ENCODE measurements around the gene POLR1F.

Gene POLR1F, protein sequence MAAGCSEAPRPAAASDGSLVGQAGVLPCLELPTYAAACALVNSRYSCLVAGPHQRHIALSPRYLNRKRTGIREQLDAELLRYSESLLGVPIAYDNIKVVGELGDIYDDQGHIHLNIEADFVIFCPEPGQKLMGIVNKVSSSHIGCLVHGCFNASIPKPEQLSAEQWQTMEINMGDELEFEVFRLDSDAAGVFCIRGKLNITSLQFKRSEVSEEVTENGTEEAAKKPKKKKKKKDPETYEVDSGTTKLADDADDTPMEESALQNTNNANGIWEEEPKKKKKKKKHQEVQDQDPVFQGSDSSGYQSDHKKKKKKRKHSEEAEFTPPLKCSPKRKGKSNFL

DNA sequence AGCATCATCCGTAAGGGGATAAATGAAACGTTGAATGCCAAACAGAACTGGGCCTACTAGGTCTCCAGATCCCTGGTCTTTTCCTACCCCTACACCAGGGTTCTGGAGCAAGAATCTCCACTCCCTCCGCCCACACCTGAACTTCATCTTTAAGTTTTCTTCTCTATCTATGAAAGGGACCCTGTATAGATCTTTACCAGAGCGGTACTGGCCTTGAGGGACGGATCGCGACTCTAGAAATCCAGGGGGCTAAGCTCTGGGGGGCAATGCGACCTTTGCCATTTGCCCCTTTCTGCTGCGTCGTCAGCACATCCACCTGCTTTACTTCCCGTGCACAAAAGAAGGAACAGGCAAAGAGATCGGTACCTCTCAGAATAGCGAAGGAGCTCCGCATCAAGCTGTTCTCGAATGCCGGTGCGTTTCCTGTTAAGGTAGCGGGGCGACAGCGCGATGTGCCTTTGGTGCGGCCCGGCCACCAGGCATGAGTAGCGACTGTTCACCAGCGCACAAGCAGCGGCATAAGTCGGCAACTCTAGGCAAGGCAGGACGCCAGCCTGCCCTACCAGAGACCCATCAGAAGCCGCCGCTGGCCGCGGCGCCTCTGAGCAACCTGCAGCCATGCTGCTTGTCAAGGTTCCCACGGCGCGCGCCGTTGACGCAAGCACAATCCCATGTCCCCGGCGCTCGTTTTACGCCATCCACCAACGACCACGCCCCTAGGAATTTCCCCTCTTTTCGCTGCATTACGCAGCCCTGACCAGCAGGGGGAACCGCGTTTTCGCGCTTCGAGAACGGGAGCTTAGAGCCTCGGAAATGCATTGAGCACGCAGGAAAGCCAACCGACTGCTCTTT is at the start of gene POLR1F:
Gene POLR1F, minus strand, starts transcription at position 641 of the 852 bp plus-strand sequence. Its CDS starts 21 bp downstream, at position 620.
- Mint-ChIP-seq H3K9me3 (no peaks in the 10 kb centered on the region), H3K27ac (peak within 1 kb of the TSS; percentile 95), H3K4me1 (ENCODE audit: low read depth) (peaks cover 30% of the 10 kb centered on the region), H3K4me3 (peak within 1 kb of the TSS; percentile 98), H3K36me3 (ENCODE audit: low read depth) (no peaks in the 10 kb centered on the region), H3K27me3 (ENCODE audit: low read depth) (no peaks in the 10 kb centered on the region)

DNA sequence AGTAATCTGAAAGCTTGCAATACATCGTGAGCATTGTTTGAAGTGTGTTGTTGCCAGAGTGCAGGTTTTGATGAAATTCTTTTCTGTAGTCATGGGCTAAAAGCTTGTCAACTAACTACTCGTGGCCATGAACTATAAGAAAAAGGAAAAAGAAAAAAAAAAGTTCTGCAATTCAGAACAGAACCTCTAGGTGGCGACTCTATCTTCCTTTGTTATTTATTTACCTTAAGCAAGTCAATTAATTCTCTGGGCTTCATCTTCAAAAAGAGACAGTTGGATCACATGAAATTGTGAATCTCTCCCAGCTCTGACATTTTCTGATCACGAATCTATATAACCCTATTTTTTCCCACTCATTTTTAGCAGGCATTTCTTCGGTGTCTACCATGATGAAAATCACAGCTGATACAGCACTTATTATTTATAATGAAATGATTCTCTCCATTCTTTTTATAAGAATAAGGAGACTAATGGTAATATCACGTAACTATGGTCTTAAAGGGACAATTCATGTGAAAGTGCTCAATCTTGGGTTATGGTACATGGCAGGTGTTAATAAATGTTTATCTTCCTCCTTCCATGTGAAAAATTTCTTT is 45.8 kb upstream of the POLR1F start:
- no peaks in the 10 kb centered on the region for H3K36me3 Mint-ChIP-seq (ENCODE audit: low read depth)
- H3K27me3 Mint-ChIP-seq (ENCODE audit: low read depth), result peaks cover 3% of the 10 kb centered on the region
- H3K4me3 Mint-ChIP-seq, result no peak overlapping the region
- H3K9me3 Mint-ChIP-seq, result no peaks in the 10 kb centered on the region
- no peak overlapping the region for H3K27ac Mint-ChIP-seq
- no peaks in the 10 kb centered on the region for H3K4me1 Mint-ChIP-seq (ENCODE audit: low read depth)

DNA sequence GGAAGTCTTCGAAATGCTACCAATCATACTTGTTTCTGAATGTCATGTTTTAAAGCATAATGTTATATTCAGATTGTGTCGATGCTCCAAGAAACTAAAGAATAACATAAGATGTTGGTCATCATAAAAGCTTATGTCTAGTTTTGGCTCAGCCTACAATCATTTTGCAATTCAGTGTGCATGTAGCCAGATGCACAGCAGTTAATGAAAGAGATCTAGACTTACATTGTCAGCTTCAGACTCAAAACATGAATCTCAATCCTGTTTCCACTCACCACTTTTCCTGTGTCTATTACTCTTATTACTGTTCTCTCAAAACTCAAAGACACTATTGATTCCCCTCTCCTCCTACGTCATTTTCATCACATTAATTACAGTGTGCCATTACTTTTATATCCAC is 43.2 kb upstream of the POLR1F start:
- H3K9me3 Mint-ChIP-seq, result no peaks in the 10 kb centered on the region
- H3K36me3 Mint-ChIP-seq (ENCODE audit: low read depth), result no peaks in the 10 kb centered on the region
- H3K4me3 Mint-ChIP-seq, result no peak overlapping the region
- no peaks in the 10 kb centered on the region for H3K4me1 Mint-ChIP-seq (ENCODE audit: low read depth)
- no peak overlapping the region for H3K27ac Mint-ChIP-seq
- H3K27me3 Mint-ChIP-seq (ENCODE audit: low read depth), result peaks cover 3% of the 10 kb centered on the region

DNA sequence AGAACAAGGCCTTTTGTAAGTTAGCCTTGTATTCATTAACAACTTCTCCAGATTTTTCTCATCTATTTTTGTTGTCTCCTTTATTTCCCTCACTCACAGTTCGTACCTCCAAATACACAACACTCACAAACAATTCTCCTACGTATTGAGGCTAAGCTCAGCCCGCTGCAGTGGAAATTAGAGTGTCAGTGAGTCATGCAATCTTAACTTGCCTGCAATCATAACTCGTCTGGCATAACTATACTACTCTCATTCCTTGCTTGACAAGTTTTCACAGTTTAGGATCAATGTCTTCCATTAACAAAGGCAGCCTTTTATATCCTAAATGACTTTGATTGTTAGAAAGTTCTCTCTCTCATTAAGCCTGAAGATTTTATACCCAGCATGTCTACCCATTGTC is 40.8 kb upstream of the POLR1F start:
- no peak overlapping the region for H3K4me3 Mint-ChIP-seq
- H3K36me3 Mint-ChIP-seq (ENCODE audit: low read depth), result no peaks in the 10 kb centered on the region
- H3K4me1 Mint-ChIP-seq (ENCODE audit: low read depth), result no peaks in the 10 kb centered on the region
- H3K9me3 Mint-ChIP-seq, result no peaks in the 10 kb centered on the region
- no peaks in the 10 kb centered on the region for H3K27me3 Mint-ChIP-seq (ENCODE audit: low read depth)
- H3K27ac Mint-ChIP-seq, result no peak overlapping the region

DNA sequence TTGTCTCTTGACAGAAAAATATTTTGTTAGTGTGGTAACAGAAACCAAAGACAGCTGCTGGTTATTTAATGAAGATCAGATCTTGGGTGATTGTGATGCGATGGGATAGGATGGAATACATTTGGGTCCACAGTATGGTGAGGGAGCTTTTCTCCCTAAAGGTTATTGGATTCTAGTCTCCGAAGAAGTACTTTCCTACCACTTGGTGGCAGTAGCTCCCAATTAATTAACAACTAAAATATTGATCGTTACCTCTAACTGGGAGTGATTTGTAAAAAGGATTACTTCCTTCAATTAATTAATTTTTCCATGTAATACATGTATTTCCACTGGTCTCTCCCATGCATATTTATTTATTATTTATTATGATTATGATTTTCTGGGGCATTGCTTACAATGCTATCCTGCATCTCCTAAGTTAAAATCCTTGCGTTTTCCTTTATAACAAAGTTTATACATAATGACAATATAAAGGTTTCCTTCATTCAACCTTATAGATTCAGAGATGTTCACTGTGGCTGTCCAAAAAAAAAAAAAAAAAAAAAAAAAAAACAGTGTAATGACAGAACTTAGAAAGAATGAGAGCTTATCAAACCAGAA is 39.0 kb upstream of the POLR1F start:
- Mint-ChIP-seq H3K4me1 (ENCODE audit: low read depth) (no peaks in the 10 kb centered on the region), H3K27ac (no peak overlapping the region), H3K27me3 (ENCODE audit: low read depth) (no peaks in the 10 kb centered on the region), H3K9me3 (no peaks in the 10 kb centered on the region), H3K4me3 (no peak overlapping the region), H3K36me3 (ENCODE audit: low read depth) (no peaks in the 10 kb centered on the region)

DNA sequence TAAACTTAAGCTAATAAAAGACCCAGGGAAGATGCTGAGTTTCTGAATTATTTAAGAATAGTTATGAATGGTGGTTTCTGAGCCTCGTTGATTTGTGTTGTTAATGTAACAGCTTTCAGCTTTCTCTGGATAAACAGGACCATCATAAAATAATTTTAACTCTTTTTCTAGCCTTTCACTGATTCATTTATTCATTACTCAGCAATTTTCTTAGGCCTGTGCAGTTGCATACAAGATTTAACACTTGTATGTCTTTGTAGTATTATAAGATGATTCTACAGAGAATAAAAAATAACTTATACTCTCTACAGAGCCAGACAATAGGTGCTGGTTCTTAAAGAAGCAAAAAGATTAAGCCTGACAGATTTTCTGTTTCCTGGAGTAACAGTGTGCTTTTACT is 35.2 kb upstream of the POLR1F start:
- no peaks in the 10 kb centered on the region for H3K27me3 Mint-ChIP-seq (ENCODE audit: low read depth)
- no peaks in the 10 kb centered on the region for H3K4me1 Mint-ChIP-seq (ENCODE audit: low read depth)
- no peaks in the 10 kb centered on the region for H3K36me3 Mint-ChIP-seq (ENCODE audit: low read depth)
- no peak overlapping the region for H3K4me3 Mint-ChIP-seq
- H3K9me3 Mint-ChIP-seq, result no peaks in the 10 kb centered on the region
- no peak overlapping the region for H3K27ac Mint-ChIP-seq

DNA sequence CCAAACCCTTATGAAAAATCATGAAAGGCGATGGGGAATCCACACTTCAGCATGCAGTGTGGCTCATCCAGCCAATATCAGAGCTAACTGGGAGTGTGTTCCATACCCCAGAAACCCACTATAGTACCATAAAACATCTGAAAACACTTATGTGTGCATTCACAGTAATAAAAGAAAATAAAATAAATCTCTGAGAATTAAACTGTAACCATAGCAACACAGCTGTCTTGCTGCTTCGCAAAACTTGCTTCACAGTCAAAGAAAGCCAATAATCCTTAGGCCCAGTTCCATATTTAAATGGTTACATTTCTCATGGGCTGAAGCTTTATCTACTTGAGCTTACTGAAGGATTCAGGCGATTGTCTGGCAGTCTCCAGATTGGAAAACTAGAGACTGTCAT is 19.9 kb upstream of the POLR1F start:
- Mint-ChIP-seq H3K27me3 (ENCODE audit: low read depth) (no peaks in the 10 kb centered on the region), H3K9me3 (no peaks in the 10 kb centered on the region), H3K4me3 (no peak overlapping the region), H3K27ac (no peak overlapping the region), H3K4me1 (ENCODE audit: low read depth) (no peaks in the 10 kb centered on the region), H3K36me3 (ENCODE audit: low read depth) (no peaks in the 10 kb centered on the region)

DNA sequence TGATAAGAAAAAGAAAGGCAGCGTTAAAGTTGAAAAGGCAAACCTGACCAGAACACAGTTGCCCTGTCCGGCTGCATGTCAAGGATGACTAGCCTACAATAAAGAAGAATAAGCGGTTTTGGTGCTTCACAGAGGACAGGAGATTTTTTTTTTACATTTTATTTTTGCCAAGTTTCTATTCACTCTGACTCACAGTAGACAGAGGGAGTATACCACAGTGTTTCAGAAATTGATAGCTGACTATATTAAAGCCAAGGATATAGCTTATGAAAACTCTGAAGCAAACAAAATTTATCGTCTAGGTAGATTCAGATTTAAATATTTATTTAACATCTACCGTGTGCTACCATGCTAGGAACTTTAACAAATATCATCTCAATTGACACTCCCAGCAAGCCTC is 16.9 kb upstream of the POLR1F start:
- Mint-ChIP-seq H3K9me3 (no peaks in the 10 kb centered on the region), H3K36me3 (ENCODE audit: low read depth) (no peaks in the 10 kb centered on the region), H3K4me1 (ENCODE audit: low read depth) (no peaks in the 10 kb centered on the region), H3K27ac (no peak overlapping the region), H3K27me3 (ENCODE audit: low read depth) (no peaks in the 10 kb centered on the region), H3K4me3 (no peak overlapping the region)

DNA sequence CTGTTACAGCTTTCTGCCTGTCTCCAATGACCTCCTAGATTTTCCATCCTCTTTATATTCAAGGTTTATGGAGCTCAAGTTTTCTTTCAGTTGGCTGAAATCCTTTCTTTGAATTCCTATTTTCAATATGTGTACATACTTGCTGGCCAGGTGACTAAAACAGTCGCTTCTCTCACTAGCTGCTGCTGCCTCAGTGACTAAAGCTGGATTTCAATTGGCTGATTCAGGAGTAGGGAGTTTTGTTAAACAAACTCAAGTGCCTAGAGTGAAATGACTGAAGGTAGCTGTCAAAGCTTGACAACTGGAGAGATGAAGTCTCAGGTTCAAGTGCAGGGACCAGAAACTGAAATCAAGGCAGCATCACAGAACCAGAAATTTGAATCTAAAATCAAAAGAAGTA is 6.7 kb upstream of the POLR1F start:
- Mint-ChIP-seq H3K27me3 (ENCODE audit: low read depth) (peaks cover 6% of the 10 kb centered on the region), H3K4me3 (no peak overlapping the region), H3K4me1 (ENCODE audit: low read depth) (peaks cover 1% of the 10 kb centered on the region), H3K36me3 (ENCODE audit: low read depth) (no peaks in the 10 kb centered on the region), H3K9me3 (no peaks in the 10 kb centered on the region), H3K27ac (no peak overlapping the region)

DNA sequence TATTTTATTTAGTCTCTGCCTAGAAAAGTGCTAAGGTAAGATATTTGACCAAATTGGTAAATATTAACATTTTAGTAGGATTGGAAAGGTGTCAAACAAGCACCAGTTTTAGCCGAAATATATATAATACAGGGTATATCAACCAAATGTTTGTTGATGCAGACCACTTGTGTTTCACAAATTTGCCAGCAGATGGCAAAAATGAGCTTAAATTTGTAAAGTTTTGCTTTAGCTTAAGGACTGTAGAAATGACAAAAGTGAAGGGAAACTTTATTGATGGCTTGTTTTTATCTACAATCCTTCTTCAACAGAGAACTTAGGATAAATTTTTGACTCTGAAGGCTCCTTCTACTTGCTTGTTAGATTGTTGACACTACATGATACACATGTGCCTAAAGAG is 4.8 kb upstream of the POLR1F start:
- H3K36me3 Mint-ChIP-seq (ENCODE audit: low read depth), result no peaks in the 10 kb centered on the region
- peaks cover 7% of the 10 kb centered on the region for H3K4me1 Mint-ChIP-seq (ENCODE audit: low read depth)
- no peak overlapping the region for H3K27ac Mint-ChIP-seq
- H3K27me3 Mint-ChIP-seq (ENCODE audit: low read depth), result peaks cover 6% of the 10 kb centered on the region
- H3K9me3 Mint-ChIP-seq, result no peaks in the 10 kb centered on the region
- H3K4me3 Mint-ChIP-seq, result no peak overlapping the region

DNA sequence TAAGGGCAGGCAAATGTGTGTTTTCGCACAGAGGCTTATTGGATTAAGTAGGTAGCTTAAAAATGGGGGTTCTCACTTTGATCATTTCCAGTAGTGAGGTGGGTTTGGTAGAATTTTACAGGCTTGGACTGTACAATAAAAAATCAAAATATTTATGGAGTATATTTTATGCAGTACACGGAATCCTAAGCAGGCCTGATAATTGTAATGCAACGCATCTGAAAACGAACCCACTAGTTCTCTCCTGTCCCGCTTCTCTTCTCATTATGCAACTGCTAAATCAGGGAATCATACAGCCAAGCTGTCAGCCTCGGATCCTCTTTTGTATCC is 377 bp upstream of the POLR1F start:
- H3K4me3 Mint-ChIP-seq, result peak overlapping the region; percentile 98
- no peaks in the 10 kb centered on the region for H3K36me3 Mint-ChIP-seq (ENCODE audit: low read depth)
- H3K27me3 Mint-ChIP-seq (ENCODE audit: low read depth), result no peaks in the 10 kb centered on the region
- H3K4me1 Mint-ChIP-seq (ENCODE audit: low read depth), result peaks cover 31% of the 10 kb centered on the region
- peak overlapping the region; percentile 95 for H3K27ac Mint-ChIP-seq
- no peaks in the 10 kb centered on the region for H3K9me3 Mint-ChIP-seq

DNA sequence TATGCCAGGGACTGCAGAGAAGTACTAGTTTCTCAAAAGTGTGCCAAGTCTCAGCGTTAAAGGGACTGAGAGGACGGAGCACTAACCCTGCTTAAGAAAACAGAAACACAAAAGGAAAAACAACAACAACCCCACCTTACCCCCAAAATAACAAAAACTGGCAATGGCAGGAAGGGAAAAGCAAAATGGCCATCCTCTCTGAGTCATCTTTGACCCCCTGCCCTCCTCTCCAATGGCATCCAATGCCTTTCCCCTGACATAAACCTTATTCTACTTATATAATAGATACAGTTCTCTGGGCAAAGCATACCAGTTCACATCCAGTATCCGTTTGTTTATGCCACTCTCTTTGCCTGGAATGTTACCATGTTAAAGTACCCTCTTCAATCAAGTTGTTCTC is 1.6 kb downstream of the POLR1F start:
- H3K9me3 Mint-ChIP-seq, result no peaks in the 10 kb centered on the region
- H3K27ac Mint-ChIP-seq, result peak overlapping the region; percentile 95
- H3K27me3 Mint-ChIP-seq (ENCODE audit: low read depth), result no peaks in the 10 kb centered on the region
- H3K4me3 Mint-ChIP-seq, result peak overlapping the region; percentile 98
- H3K36me3 Mint-ChIP-seq (ENCODE audit: low read depth), result peaks cover 8% of the 10 kb centered on the region
- peaks cover 30% of the 10 kb centered on the region for H3K4me1 Mint-ChIP-seq (ENCODE audit: low read depth)

DNA sequence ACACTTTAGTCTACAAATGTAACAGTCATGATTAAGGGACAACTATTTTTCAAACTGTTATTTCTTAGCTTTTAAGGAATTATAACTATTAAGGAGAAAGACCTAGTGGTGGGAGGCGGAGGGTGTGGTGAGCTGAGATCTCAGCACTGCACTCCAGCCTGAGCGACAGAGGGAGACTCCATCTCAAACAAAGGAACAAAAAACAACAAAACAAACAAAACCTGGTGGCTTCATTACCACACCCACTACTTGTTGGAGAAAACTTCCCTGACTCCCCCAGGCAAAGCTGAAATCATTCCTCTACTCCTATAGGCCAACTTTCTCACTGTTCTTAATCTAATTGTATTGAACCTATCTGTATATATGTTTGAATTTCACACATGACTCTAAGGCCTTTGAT is 3.2 kb downstream of the POLR1F start:
- no peaks in the 10 kb centered on the region for H3K9me3 Mint-ChIP-seq
- no peak overlapping the region for H3K4me3 Mint-ChIP-seq
- peaks cover 30% of the 10 kb centered on the region for H3K4me1 Mint-ChIP-seq (ENCODE audit: low read depth)
- H3K27ac Mint-ChIP-seq, result no peak overlapping the region
- H3K27me3 Mint-ChIP-seq (ENCODE audit: low read depth), result no peaks in the 10 kb centered on the region
- peaks cover 10% of the 10 kb centered on the region for H3K36me3 Mint-ChIP-seq (ENCODE audit: low read depth)

DNA sequence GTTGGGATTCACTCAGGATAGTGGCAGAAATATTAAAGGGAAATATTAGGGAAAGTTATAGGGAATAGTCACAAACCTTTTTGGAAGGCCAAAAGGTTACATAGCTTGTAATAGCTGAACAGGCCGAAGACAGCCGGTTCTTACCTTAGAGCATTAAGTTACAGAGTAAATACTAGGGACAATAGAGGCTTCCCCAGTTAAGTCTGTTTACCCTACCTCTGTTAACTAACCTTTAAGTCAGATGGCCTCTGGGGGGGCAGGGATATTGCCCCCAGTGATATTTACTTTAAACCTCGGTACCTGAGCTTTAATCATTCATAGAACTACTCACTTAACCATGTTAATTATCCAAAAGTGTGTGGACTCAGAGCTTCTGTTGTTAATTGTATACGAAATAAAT is 7.4 kb downstream of the POLR1F start:
- no peaks in the 10 kb centered on the region for H3K27me3 Mint-ChIP-seq (ENCODE audit: low read depth)
- H3K27ac Mint-ChIP-seq, result no peak overlapping the region
- no peaks in the 10 kb centered on the region for H3K9me3 Mint-ChIP-seq
- H3K4me3 Mint-ChIP-seq, result no peak overlapping the region
- H3K36me3 Mint-ChIP-seq (ENCODE audit: low read depth), result peaks cover 19% of the 10 kb centered on the region
- peaks cover 6% of the 10 kb centered on the region for H3K4me1 Mint-ChIP-seq (ENCODE audit: low read depth)

DNA sequence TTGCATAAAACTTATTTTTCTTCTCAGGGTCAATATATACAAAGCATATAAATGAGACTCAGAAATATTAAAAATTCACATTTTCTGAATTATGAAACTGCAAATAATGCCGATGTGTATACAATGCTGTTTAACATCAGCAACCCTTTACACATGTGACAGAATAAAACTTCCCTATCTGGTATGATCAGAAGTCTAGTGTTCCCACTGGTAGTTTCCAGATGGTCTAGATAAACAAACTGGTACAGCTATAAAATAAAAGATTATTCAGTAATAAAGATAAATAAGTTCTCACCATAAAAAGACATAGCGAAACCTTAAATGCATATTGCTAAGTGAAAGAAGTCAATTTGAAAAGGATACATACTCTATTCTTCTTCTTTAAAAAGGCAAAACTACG is 7.9 kb downstream of the POLR1F start:
- no peak overlapping the region for H3K27ac Mint-ChIP-seq
- no peaks in the 10 kb centered on the region for H3K27me3 Mint-ChIP-seq (ENCODE audit: low read depth)
- H3K4me3 Mint-ChIP-seq, result no peak overlapping the region
- H3K4me1 Mint-ChIP-seq (ENCODE audit: low read depth), result peaks cover 2% of the 10 kb centered on the region
- no peaks in the 10 kb centered on the region for H3K9me3 Mint-ChIP-seq
- H3K36me3 Mint-ChIP-seq (ENCODE audit: low read depth), result peaks cover 19% of the 10 kb centered on the region

Data from T-helper 1 cell treated with Interleukin-12 subunit alpha and Interleukin-12 subunit beta and Interleukin-4 antibody, amounts not matched to agents 30 μg/mL and 1 μg/mL, for 36 hours (primary cell).